Measurements from ENCODE around the gene SLC12A2. TPM values are rescaled to one million over a fixed set of nuclear protein-coding genes. Genes with fewer than 3 reads are reported as not detected.

The SLC12A2 gene
- total and polyA plus RNA-seq, 2 donors (not counting 1 experiment from before 2014, with no cell fraction given): 13.7 to 18.6 TPM

GRCh38 chr5:128196791-128197190 lies 113.2 kb downstream of the SLC12A2 start:
- H2AFZ ChIP-seq (ENCODE audit: low read length): no peak overlapping the region
- H3K4me1 ChIP-seq (ENCODE audit: control insufficient read depth, extremely low read depth, insufficient read depth, low read length): no peaks in the 10 kb centered on the region
- no peaks in the 10 kb centered on the region for H3K79me2 ChIP-seq (ENCODE audit: control insufficient read depth, insufficient read depth, low read length)
- TF ChIP-seq CTCF (conservative IDR thresholded peaks at IDR 0.05 in 1 of 2, IDR thresholded peaks at IDR 0.05 in 1 of 2; ENCODE audit: low read depth in 1 of 2, low read length in 2 of 2): no peak
- no peak for TF ChIP-seq EZH2 (IDR thresholded peaks at IDR 0.05; ENCODE audit: low read length, missing control alignments)
- H3K27ac ChIP-seq (ENCODE audit: insufficient read depth, low read length): no peak overlapping the region
- H3K27me3 ChIP-seq (ENCODE audit: control insufficient read depth, insufficient read depth, low read length): no peaks in the 10 kb centered on the region
- no peaks in the 10 kb centered on the region for H3K36me3 ChIP-seq (ENCODE audit: control insufficient read depth, insufficient read depth, low read length)
- DNase-seq (ENCODE audit: low read depth in 2 of 2): peak; percentile 47 to 82
- H3K4me2 ChIP-seq (ENCODE audit: extremely low read depth, insufficient read depth, low read length): no peak overlapping the region
- no peaks in the 10 kb centered on the region for H3K9me3 ChIP-seq (ENCODE audit: control insufficient read depth, insufficient read depth, low read depth, low read length)
- no peaks in the 10 kb centered on the region for H4K20me1 ChIP-seq (ENCODE audit: control insufficient read depth, extremely low read depth, insufficient read depth, low read length)
- H3K9ac ChIP-seq (ENCODE audit: insufficient read depth, low read length): no peak overlapping the region
- H3K4me3 ChIP-seq (replicated peaks in 1 of 4; ENCODE audit: control extremely low read depth in 1 of 4, insufficient read depth in 1 of 4, low read depth in 3 of 4, low read length in 4 of 4): no peak overlapping the region

GRCh38 chr5:128197896-128198522 lies 114.4 kb downstream of the SLC12A2 start:
- no peak overlapping the region for H2AFZ ChIP-seq (ENCODE audit: low read length)
- no peaks in the 10 kb centered on the region for H3K4me1 ChIP-seq (ENCODE audit: control insufficient read depth, extremely low read depth, insufficient read depth, low read length)
- H3K9ac ChIP-seq (ENCODE audit: insufficient read depth, low read length): no peak overlapping the region
- H3K4me3 ChIP-seq (replicated peaks in 1 of 4; ENCODE audit: control extremely low read depth in 1 of 4, insufficient read depth in 1 of 4, low read depth in 3 of 4, low read length in 4 of 4): no peak overlapping the region
- TF ChIP-seq EZH2 (IDR thresholded peaks at IDR 0.05; ENCODE audit: low read length, missing control alignments) (no peak), CTCF (conservative IDR thresholded peaks at IDR 0.05 in 1 of 2, IDR thresholded peaks at IDR 0.05 in 1 of 2; ENCODE audit: low read depth in 1 of 2, low read length in 2 of 2) (no peak)
- H3K36me3 ChIP-seq (ENCODE audit: control insufficient read depth, insufficient read depth, low read length): no peaks in the 10 kb centered on the region
- no peak overlapping the region for H3K27ac ChIP-seq (ENCODE audit: insufficient read depth, low read length)
- no peaks in the 10 kb centered on the region for H3K27me3 ChIP-seq (ENCODE audit: control insufficient read depth, insufficient read depth, low read length)
- DNase-seq (ENCODE audit: low read depth in 2 of 2): no peak
- no peaks in the 10 kb centered on the region for H3K79me2 ChIP-seq (ENCODE audit: control insufficient read depth, insufficient read depth, low read length)
- H4K20me1 ChIP-seq (ENCODE audit: control insufficient read depth, extremely low read depth, insufficient read depth, low read length): no peaks in the 10 kb centered on the region
- H3K4me2 ChIP-seq (ENCODE audit: extremely low read depth, insufficient read depth, low read length): no peak overlapping the region
- H3K9me3 ChIP-seq (ENCODE audit: control insufficient read depth, insufficient read depth, low read depth, low read length): no peaks in the 10 kb centered on the region

GRCh38 chr5:128199104-128199503 lies 115.5 kb downstream of the SLC12A2 start:
- Histone ChIP-seq H3K79me2 (ENCODE audit: control insufficient read depth, insufficient read depth, low read length) (no peaks in the 10 kb centered on the region), H3K4me3 (replicated peaks in 1 of 4; ENCODE audit: control extremely low read depth in 1 of 4, insufficient read depth in 1 of 4, low read depth in 3 of 4, low read length in 4 of 4) (no peak overlapping the region), H3K4me1 (ENCODE audit: control insufficient read depth, extremely low read depth, insufficient read depth, low read length) (no peaks in the 10 kb centered on the region), H3K9ac (ENCODE audit: insufficient read depth, low read length) (no peak overlapping the region), H4K20me1 (ENCODE audit: control insufficient read depth, extremely low read depth, insufficient read depth, low read length) (no peaks in the 10 kb centered on the region), H3K9me3 (ENCODE audit: control insufficient read depth, insufficient read depth, low read depth, low read length) (no peaks in the 10 kb centered on the region), H2AFZ (ENCODE audit: low read length) (no peak overlapping the region), H3K4me2 (ENCODE audit: extremely low read depth, insufficient read depth, low read length) (no peak overlapping the region), H3K27me3 (ENCODE audit: control insufficient read depth, insufficient read depth, low read length) (no peaks in the 10 kb centered on the region), H3K36me3 (ENCODE audit: control insufficient read depth, insufficient read depth, low read length) (no peaks in the 10 kb centered on the region), H3K27ac (ENCODE audit: insufficient read depth, low read length) (no peak overlapping the region)
- no peak for TF ChIP-seq CTCF (conservative IDR thresholded peaks at IDR 0.05 in 1 of 2, IDR thresholded peaks at IDR 0.05 in 1 of 2; ENCODE audit: low read depth in 1 of 2, low read length in 2 of 2)
- DNase-seq (ENCODE audit: low read depth in 2 of 2): peak; percentile 22 to 91
